NK-92 (cell line): ENCODE measurements around the gene C16orf78.

Source experiments
- DNase-seq: peaks from one replicate; lab custom pipeline; 2025; ENCODE audit not compliant: unreplicated experiment; lab: John Stamatoyannopoulos, UW

Gene C16orf78

DNA sequence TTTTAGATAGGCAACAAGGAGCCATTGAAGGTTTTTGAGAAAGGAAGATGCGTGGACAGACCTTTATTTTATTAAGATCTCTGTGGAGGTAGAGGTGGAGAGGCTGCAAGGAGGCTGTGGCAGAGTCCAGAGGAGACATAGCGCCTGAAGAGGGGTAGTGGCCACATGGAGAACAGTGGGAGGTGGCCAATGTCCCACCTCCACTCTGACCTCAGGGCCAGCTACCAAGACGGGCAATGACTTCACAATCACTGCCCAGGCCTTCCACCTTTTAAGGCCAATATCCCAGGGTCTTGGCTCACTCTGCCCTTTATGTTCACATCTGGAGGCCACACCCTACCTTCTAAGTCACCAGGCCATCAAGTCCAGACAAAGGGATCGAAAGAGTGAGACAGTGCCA is at the start of gene C16orf78:
TSS of gene C16orf78 (plus strand) at position 301 of the 400 bp plus-strand sequence. CDS start 136 bp downstream, outside the sequence.
- DNase-seq, result no peak

- DNase-seq, result no peak
Measured at GRCh38 chr16:49324703-49325102, 48.9 kb upstream of the C16orf78 start.

DNA sequence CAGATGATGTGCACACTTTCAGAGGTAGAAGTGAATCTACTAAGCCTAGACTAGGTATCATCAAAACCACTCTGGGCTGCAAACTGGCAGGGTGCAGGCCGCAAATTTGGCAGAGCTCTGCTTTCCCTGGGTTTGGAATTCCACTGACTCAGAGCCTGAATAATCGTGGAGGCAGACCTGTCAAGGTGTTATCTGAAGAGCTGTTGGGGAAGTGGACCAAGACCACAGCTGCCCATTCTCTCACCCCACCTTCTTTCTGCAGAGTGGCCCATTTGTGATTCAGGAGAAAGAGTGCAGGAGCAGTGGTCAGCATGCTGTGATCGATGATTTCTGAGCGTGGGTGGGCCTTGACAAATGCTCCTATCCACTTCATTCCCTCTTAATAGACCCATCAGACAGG is 46.1 kb upstream of the C16orf78 start:
- DNase-seq, result no peak

DNA sequence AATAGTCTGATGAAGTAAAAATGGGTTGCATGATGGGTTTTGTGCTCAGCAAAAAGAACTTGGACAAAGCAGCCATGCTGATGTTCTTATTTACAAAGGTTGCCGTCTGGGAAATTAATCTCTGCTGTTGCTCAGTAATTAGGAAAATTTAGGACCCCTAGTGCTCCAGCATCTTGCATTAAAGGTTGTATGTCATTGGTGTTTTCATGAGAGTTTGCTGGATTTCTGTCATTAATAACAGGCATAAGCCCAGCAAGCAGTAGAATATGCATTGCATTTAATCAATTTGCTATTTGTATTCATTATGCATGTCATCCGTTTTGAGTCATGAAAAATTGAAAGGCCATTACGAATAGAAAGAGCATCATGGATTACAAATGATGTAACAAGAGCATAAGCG is 45.3 kb upstream of the C16orf78 start:
- DNase-seq, result no peak

GRCh38 chr16:49330562-49331201 is 42.9 kb upstream of the C16orf78 start:
- no peak for DNase-seq

GRCh38 chr16:49332589-49333258 is 40.9 kb upstream of the C16orf78 start:
- DNase-seq, result no peak

DNA sequence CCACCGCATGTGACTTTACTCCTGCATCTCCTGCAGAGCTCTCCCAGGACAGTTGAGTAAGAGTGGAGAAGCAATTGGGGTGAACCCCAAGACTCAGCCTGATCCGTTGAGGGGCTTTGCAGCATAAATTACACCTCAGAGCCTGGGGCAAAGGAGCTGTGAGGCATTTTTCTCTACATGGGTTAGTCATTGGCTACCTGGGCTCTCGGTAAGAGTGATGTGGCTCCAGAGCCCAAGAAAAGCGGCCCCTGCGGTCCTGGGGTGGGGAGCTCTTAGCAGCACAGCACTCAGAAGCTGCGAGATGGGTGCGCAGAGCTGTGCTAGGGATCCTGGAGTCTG is 40.4 kb upstream of the C16orf78 start:
- DNase-seq, result no peak

DNA sequence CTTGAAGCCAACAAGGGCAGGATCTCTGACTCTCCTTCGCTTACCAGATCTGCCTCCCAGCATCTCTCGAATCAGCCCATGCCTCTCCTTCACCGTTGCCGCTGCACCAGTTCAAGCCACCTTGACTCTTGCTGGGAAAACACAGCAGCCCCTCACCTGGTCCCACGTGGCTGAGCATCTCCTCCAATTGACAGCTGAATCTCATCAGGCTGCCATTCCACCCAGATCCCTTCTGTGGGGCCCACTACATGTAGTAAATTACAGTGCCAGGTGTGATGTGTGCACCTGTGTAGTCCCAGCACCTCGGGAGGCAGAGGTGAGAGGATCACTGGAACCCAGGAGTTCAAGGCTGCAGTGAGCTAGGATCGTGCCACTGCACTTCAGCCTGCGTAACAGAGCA is 37.8 kb upstream of the C16orf78 start:
- no peak for DNase-seq

DNA sequence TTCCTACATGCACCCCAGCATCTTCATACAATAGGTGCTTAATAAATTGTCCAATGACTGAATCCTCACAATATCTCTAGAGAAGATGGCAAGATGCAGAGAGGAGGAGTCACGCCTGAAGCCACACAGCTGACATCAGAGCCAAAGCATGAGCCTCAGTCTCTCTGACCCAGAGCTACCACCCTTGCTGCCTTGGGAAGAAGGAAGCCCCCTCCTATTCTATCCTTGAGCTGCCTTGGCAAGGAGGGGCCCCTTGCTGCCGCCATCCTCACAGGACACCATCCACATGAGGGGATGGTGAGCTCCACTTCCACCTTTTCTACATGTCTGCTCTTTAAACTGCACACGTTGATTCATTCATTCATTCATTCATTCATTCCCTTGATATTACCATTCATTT is 37.0 kb upstream of the C16orf78 start:
- no peak for DNase-seq

DNA sequence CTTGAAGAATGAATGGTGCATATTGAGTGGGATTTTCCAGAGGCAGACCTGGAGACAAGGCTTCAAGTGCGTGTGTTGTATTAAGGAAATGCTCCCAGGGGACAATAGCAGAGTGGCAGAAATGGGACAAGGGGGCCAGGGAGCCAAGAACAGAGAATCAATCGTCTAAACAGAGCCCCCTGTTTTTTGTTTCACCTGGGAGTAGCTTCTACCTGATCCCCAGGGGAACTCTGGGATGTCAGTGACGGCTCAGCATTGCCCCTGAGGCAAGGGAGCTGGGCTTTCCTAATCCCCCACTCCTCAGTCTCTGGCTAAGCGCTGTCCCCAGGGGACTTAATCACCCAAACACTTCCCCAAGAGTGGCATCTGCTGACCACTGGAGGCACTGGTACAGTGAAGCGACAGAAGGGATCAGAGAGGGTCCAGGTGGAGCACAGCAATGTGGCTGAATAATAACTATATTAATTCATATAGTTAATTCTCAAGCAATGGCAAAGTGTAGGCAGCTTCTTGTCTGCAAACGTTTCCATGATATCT is 35.7 kb upstream of the C16orf78 start:
- no peak for DNase-seq

DNA sequence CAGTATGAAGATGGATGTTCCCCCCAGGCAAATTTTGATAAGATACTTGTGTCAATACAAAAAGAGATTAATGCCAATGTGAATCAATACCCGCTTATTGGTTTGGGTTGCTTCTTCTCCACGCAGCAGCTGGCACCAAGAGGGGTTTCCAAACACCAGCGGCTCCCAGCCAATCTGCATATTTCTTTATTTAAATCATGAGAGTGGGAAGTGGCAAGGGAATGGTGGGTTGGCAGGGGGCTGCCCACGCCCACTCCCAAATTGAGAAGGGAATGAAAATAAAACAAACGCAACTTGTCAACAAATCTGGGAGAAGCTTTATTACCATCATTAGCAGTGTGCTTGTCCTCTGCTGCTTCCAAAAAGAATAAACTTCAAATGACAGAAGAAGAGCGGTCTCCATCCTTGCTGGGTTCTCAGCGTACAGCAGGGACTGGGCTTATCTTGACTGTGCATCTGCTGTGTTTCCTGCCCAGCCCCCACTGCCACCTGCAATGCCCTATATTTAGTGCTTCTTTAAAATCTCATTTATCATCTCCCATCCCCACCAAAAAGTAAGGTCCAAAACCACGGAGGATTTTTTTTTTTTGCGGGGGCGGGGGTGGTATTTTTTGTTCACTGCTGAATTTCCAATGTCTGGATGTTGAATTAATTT is 34.9 kb upstream of the C16orf78 start:
- DNase-seq, result no peak

DNA sequence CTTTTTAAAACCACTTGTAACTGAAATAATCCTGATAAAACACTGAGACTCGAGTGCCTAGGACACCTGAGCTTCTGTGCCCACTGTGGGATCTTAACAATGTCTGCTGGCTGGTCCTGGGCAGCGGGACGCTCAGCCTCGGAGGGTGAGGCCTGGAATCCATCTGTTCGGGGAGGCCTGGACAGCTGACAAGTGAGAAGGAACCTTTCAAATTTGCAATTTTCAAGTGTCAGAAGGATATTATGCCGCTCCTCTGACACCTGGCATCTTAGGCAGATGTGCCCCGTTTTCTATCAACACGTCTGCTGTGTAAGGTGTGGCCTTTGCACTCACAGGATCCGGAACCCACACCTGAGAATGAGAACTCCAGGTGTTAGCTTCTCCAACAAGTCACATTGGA is 33.1 kb upstream of the C16orf78 start:
- no peak for DNase-seq

DNA sequence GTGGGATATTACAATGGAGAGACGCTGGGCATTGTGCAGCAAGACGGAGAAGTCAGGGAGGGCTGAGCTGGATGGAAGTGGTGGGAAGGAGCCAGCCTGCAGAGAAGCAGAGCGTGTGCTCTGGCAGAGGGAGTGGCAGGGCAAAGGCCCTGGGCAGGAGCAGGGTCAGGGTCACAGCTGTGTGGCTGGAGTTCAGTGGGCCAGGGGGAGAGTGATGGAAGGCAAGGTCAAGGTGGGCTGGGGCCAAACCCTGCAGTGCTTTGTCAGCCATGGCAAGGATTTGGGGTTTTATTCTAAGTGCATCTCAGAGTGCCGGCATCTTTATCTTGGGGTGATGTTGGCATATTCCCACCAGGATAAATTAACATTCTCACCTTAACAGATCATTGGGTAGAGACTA is 31.9 kb upstream of the C16orf78 start:
- no peak for DNase-seq

DNA sequence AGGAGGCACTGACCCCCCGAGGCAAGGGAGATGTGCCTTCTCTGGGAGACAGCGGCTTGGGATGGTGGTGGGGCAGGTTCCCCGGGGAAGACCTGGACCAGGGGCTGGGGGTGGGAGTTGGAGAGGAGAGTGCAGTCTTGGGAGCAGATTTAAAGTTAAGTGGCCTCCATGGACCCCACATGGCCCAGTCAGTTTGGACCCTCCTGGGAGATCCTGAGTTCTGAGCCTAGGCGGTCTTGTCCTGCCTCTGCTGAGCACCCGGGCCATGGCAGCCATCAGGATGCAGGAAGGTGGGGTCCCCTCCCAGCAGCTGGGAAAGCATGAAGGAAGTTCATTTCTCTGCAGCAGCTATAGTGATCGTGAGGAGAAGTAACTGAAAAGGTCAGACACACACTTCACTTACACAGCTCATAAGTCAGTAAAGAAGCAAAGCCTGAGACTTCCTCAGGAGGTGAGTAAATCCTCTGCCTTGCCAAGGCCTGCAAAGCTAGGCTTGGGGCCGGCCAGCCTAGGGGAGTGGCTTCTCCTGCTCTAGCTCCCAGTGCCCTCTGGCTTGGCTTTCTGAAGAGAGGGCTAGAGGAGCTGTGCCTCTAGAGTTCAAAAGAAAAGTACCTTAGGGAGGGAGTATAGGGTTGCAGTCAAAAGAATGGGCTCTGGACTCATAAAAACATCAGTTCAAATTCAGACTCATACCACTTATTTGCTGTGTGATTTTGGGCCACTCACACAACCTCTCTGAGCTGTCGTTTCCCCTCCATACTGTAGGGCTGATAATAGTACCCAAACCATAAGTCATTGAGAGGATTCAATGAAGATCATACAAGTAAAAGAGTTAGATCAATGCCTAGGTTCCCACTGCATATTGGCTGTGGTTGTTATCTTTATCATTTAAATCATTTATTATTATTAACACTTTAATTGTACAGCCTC is 31.0 kb upstream of the C16orf78 start:
- DNase-seq, result no peak

GRCh38 chr16:49343291-49343690 is 30.3 kb upstream of the C16orf78 start:
- no peak for DNase-seq

DNA sequence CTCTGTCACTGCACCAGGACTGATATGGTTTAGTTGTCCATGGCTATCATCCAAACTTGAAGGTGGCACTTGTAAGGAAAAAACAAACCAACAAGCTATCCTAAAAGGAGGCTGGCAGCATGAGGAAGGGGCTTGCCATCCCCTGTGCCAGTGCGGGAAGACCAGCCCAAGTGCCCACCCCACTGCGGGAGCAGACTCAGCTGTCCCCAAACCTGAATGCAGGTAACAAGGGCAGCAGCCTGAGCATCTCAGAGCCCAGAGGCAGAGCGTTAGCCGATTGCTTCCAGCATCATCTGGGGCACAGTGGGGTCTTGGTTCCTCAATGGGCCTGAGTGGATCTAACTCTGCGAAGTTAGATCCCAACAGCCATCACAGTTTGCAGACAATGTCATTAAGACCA is 29.2 kb upstream of the C16orf78 start:
- no peak for DNase-seq

DNA sequence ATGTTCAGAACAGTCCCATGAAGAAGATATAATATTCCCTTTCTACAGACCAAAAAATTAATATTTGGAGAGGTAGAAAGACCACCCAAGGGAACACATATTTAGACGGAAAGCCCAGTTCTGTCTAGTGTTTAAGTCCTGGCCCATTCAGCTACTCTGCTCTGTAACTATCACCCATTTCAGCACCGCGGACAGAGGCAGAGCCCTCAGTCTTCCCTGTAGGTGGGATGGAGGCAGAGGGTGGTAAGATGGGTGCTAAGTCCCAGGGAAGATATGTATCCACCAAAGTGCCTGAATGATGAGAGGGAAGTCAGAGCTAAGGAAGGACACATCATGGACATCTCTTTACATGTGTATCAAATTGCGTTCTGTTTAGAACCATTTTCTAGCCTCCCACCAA is 27.8 kb upstream of the C16orf78 start:
- DNase-seq, result no peak

GRCh38 chr16:49346459-49346858 is 27.1 kb upstream of the C16orf78 start:
- DNase-seq, result no peak

GRCh38 chr16:49347476-49347875 is 26.1 kb upstream of the C16orf78 start:
- no peak for DNase-seq

DNA sequence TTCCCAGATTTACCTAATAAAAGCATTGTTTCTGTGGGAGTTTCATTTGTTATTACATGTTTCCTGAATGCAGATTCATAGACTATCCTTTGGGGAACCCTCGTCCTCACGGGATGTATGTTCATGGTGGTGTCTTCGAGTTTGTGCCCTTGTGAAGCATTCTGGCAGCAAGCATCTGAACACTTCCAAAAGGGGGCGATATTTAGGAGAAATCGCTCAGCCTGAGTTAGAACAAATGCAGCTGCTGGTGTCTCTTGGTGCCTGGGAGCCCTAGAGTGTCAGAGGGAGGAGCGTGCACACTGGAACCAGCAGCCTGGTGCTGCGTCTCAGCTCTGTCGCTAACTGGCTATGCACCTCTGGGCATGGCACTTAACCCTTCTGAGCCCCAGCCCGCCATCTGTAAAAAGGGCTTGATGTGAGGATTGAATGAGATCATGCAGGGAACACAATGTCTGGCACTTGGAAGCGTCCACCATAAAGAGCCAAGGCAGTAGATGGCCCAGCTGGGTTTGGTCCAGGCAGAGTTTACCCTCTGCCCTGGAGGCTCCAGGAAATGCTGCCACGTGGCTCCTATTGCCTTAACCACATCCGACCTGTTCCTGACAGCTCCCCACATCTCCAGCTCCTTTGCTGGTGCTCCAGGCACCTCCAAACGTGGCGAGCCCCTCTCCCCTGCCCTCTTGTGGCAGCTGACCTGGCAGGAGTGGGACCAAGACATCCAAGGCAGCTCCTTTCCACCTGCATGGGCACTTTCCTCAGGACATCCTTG is 25.0 kb upstream of the C16orf78 start:
- DNase-seq, result no peak
